Heart right ventricle (tissue), 16 donors: ENCODE measurements around the gene USP24. TPM values are rescaled to one million over a fixed set of nuclear protein-coding genes. Genes with fewer than 3 reads are reported as not detected.

Experiments
- ATAC-seq, 8 donors: fragments of 200-7000 bp; cut with Tn5 transposase; one replicate each; pipeline ENCODE4 v1.9.1; 2020; ENCODE audit warnings: mild to moderate bottlenecking in 8 of 8, moderate library complexity in 8 of 8, moderate number of reproducible peaks in 1 of 8
- DNase-seq, 2 donors: peaks; one replicate each; pipeline ENCODE4 v3.0.0-alpha.2; 2020
- H3K27ac ChIP-seq, 10 donors: fragments of 200-600 bp; sonication (generic) in 2 of 10; one replicate each; pipeline versions ENCODE4 v1.5.0 to v1.8.0; 2020 to 2022; ENCODE audit warnings: mild to moderate bottlenecking in 3 of 10
- H3K27me3 ChIP-seq, 7 donors: fragments of 200-600 bp; one replicate each; pipeline ENCODE4 v1.8.0; 2021 to 2022; ENCODE audit warnings: mild to moderate bottlenecking in 2 of 7
- H3K36me3 ChIP-seq, 9 donors: fragments of 200-600 bp; sonication (generic) in 1 of 9; one replicate each; pipeline versions ENCODE4 v1.5.0 to v1.8.0; 2020 to 2022; ENCODE audit warnings: mild to moderate bottlenecking in 2 of 9
- H3K4me1 ChIP-seq, 9 donors: fragments of 200-600 bp; sonication (generic) in 1 of 9; one replicate each; pipeline versions ENCODE4 v1.5.0 to v1.8.0; 2020 to 2022; ENCODE audit warnings: mild to moderate bottlenecking in 4 of 9
- H3K4me3 ChIP-seq, 10 donors: fragments of 200-600 bp; sonication (generic) in 2 of 10; one replicate each; pipeline versions ENCODE4 v1.5.0 to v1.8.0; 2020 to 2022; ENCODE audit warnings: mild to moderate bottlenecking in 7 of 10, moderate library complexity in 2 of 10
- H3K9me3 ChIP-seq, 11 donors: fragments of 200-600 bp in 10 of 11; sonication (generic) in 2 of 11; one replicate each; pipeline versions ENCODE4 v1.5.0 to v1.8.0; 2013 to 2022; ENCODE audit warnings: mild to moderate bottlenecking in 2 of 11, control low read depth in 1 of 11, moderate library complexity in 1 of 11
- CTCF ChIP-seq, 9 donors: fragments of 200-600 bp; sonication (generic) in 2 of 9; IDR thresholded peaks; one replicate each; pipeline versions ENCODE4 v1.5.0 to v1.8.0; 2021 to 2022; ENCODE audit warnings: antibody characterized with exemption in 9 of 9, mild to moderate bottlenecking in 5 of 9, moderate library complexity in 1 of 9
- WGBS, 2 donors: extraction: QIAGEN DNeasy Blood & Tissue Kit; methylation state at CpG; one replicate each; pipeline ENCODE4 v1.1.7; 2013; ENCODE audit warnings: inconsistent platforms in 1 of 2; 5-methylcytosine and 5-hydroxymethylcytosine counted together
- intact Hi-C, 10 donors: fragments of 100-400 bp; cut with DNase I; formaldehyde crosslinking; loops; one replicate each; pipeline versions ENCODE4 v1.11.1 to v1.14.2; 2022
- polyA plus RNA-seq, 2 donors: library from polyadenylated mRNA; stranded (reverse); fragments of 200-250 nt; gene quantifications; one replicate each; pipeline ENCODE4 v1.2.3, GENCODE V29; 2013
- total RNA-seq, 10 donors: library from RNA; stranded (reverse); fragmentation: NEBNext Ultra II Directional in 3 of 10; extraction: Animal tissue kit (Norgen Biotek cat#: 25700) in 3 of 10; gene quantifications; one replicate each; pipeline versions ENCODE4 v1.2.1 to v1.2.4, GENCODE V29; 2021 to 2023
- donor health status: Arrhythmogenic right ventricular cardiomyopathy.
- donor health status: ischemic (EF 13 %, LVEDD 7.1; RV severe dilation, severe dysfunction).
- donor health status: healthy with polysubstance abuse.
- donor health status: DM: no; HTN: yes; CAD: no.
- donor health status: DM: no; HTN: no; CAD: no.
- donor health status: ischemic (EF 25% LVEDD 6.9; RV normal size, moderate dysfunction).
- donor health status: ischemic (EF 25% LVEDD 5.7; RV mildly dilated, moderate dysfunction).
- donor health status: healthy.
- donor health status: DM: yes; HTN: yes; CAD: no.
- donor health status: Ischemic cardiomyopathy.
- donor health status: ischemic (EF 35%, LVEDD 5.7; RV mildly dilated, moderate dysfunction).
- donor health status: nonischemic (EF 11% LVEDD 7.7; RV severe dilation, severe dysfunction).
- donor health status: DM: yes; HTN: yes; CAD: no.
- donor health status: PGD.
- donor health status: ischemic (EF 29% LVEDD 5.4; RV normal size, mild dysfunction).
- donor health status: nonischemic (EF 23%, LVEDD 6.1; RV moderate dilation, normal function).

Gene USP24
- total and polyA plus RNA-seq, 12 donors = 7.1 to 49.7 (median 41.3) TPM

- intact Hi-C loops = loop anchor here in 2 of 10 donors (5.0 kb wide), 2 partner anchors 37 to 42 kb away; no protein-coding TSS in a partner anchor
- Histone ChIP-seq H3K36me3 (peaks cover 0 to 84% (median 18%) of the 10 kb centered on the region in 9 donors), H3K4me3 (no peak overlapping the region), H3K27ac (no peak overlapping the region), H3K27me3 (no peaks in the 10 kb centered on the region), H3K9me3 (no peaks in the 10 kb centered on the region), H3K4me1 (peaks cover 0 to 54% (median 11%) of the 10 kb centered on the region in 9 donors)
- no peak for TF ChIP-seq CTCF (IDR thresholded peaks at IDR 0.05)
- 95 to 98% methylated on average over 1 of the region's 1 CpG for WGBS, 2 donors
- DNase-seq = no peak
- ATAC-seq = no peak
Observed at GRCh38 chr1:55170426-55170825, 44.7 kb downstream of the USP24 start.

- intact Hi-C loops = loop anchor here in 1 of 10 donors (5.0 kb wide), 1 partner anchor 38 kb away; no protein-coding TSS in a partner anchor
- no peaks in the 10 kb centered on the region for H3K9me3 ChIP-seq
- no peak overlapping the region for H3K4me3 ChIP-seq
- ATAC-seq = no peak
- DNase-seq = no peak
- TF ChIP-seq CTCF (IDR thresholded peaks at IDR 0.05) = no peak
- WGBS, 2 donors = 92 to 95% methylated on average over 1 of the region's 1 CpG
- H3K36me3 ChIP-seq = peaks cover 0 to 92% (median 23%) of the 10 kb centered on the region in 9 donors
- H3K27ac ChIP-seq = no peak overlapping the region
- peaks cover 0 to 50% (median 11%) of the 10 kb centered on the region in 9 donors for H3K4me1 ChIP-seq
- no peaks in the 10 kb centered on the region for H3K27me3 ChIP-seq
Observed at GRCh38 chr1:55169126-55169525, 46.0 kb downstream of the USP24 start.

GRCh38 chr1:55168353-55168752, 46.8 kb downstream of the USP24 start:
- no peak overlapping the region for H3K27ac ChIP-seq
- WGBS, 2 donors = 82 to 86% methylated on average over 4 of the region's 4 CpGs
- intact Hi-C loops = loop anchor here in 1 of 10 donors (5.0 kb wide), 1 partner anchor 39 kb away; no protein-coding TSS in a partner anchor

GRCh38 chr1:55167224-55167871, 47.8 kb downstream of the USP24 start:
- H3K9me3 ChIP-seq = no peaks in the 10 kb centered on the region
- intact Hi-C loops = loop anchor here in 1 of 10 donors (5.0 kb wide), 1 partner anchor 40 kb away; no protein-coding TSS in a partner anchor
- ATAC-seq = peak in 1 of 8 donors; percentile 78
- TF ChIP-seq CTCF (IDR thresholded peaks at IDR 0.05) = no peak
- 76% methylated on average over 6 of the region's 6 CpGs for WGBS, 2 donors
- H3K27ac ChIP-seq = no peak overlapping the region
- no peaks in the 10 kb centered on the region for H3K27me3 ChIP-seq
- H3K4me1 ChIP-seq = peaks cover 0 to 34% (median 9%) of the 10 kb centered on the region in 9 donors
- H3K36me3 ChIP-seq = peaks cover 0 to 96% (median 23%) of the 10 kb centered on the region in 9 donors
- no peak overlapping the region for H3K4me3 ChIP-seq
- no peak for DNase-seq

More at GRCh38 chr1:55168353-55168752, 46.8 kb downstream of the USP24 start:
- DNase-seq (no peak), ATAC-seq (no peak)
- H3K4me1 ChIP-seq = peaks cover 0 to 42% (median 11%) of the 10 kb centered on the region in 9 donors
- H3K27me3 ChIP-seq = no peaks in the 10 kb centered on the region
- no peak overlapping the region for H3K4me3 ChIP-seq
- no peaks in the 10 kb centered on the region for H3K9me3 ChIP-seq
- TF ChIP-seq CTCF (IDR thresholded peaks at IDR 0.05) = no peak
- H3K36me3 ChIP-seq = peaks cover 0 to 93% (median 23%) of the 10 kb centered on the region in 9 donors
